Activated B cell treated with CpG ODN at 0.5 μM for 24 hours (primary cell): ENCODE measurements around the gene CYBC1. TPM values are rescaled to one million over a fixed set of nuclear protein-coding genes. Genes with fewer than 3 reads are reported as not detected.
A peak's percentile ranks its signal among the peaks of the same experiment; 100 is the strongest.

Experiments
- ATAC-seq: fragments of 200-7000 bp; cut with Tn5 transposase; one replicate; pipeline ENCODE4 v1.10.0; 2021; ENCODE audit warnings: low read depth, mild to moderate bottlenecking, moderate library complexity
- CTCF ChIA-PET: fragments of 350-600 bp; sonication (Branson Sonifier 250); formaldehyde crosslinking; loops from one replicate; lab custom pipeline; 2021; ENCODE audit warnings: antibody characterized with exemption; lab: Charles Lee
- POLR2A ChIA-PET: fragments of 350-600 bp; sonication (Branson Sonifier 250); formaldehyde crosslinking; loops from one replicate; lab custom pipeline; 2021; ENCODE audit warnings: antibody characterized with exemption; lab: Charles Lee
- DNase-seq: peaks from one replicate; pipeline ENCODE4 v3.0.0; 2022
- H3K27ac Mint-ChIP-seq: one replicate; pipeline ENCODE4 v1.8.0; 2020; ENCODE audit warnings: mixed read lengths
- H3K27me3 Mint-ChIP-seq: one replicate; pipeline ENCODE4 v1.8.0; 2021; ENCODE audit warnings: mixed read lengths
- H3K36me3 Mint-ChIP-seq: one replicate; pipeline ENCODE4 v1.8.0; 2021; ENCODE audit warnings: low read depth, mixed read lengths
- H3K4me1 Mint-ChIP-seq: one replicate; pipeline ENCODE4 v1.8.0; 2021; ENCODE audit warnings: mixed read lengths
- H3K4me3 Mint-ChIP-seq: one replicate; pipeline ENCODE4 v1.8.0; 2020; ENCODE audit warnings: mild to moderate bottlenecking, mixed read lengths
- H3K9me3 Mint-ChIP-seq: one replicate; pipeline ENCODE4 v1.8.0; 2020; ENCODE audit warnings: mixed read lengths
- intact Hi-C: fragments of 100-400 bp; cut with micrococcal nuclease; formaldehyde crosslinking; loops from one replicate; pipeline ENCODE4 v1.15.1; 2024
- total RNA-seq: library from RNA; stranded (reverse); gene quantifications from 2 replicates; pipeline ENCODE4 v1.2.3, GENCODE V29; 2022
- TF ChIP-seq, protein P1 (sequence below): fragments of 200-600 bp; IDR thresholded peaks from one replicate; pipeline ENCODE4 v1.8.0; 2022; ENCODE audit warnings: antibody characterized with exemption, mild to moderate bottlenecking

Gene CYBC1
- total RNA-seq, result 405 and 501 TPM in 2 replicates

DNA sequence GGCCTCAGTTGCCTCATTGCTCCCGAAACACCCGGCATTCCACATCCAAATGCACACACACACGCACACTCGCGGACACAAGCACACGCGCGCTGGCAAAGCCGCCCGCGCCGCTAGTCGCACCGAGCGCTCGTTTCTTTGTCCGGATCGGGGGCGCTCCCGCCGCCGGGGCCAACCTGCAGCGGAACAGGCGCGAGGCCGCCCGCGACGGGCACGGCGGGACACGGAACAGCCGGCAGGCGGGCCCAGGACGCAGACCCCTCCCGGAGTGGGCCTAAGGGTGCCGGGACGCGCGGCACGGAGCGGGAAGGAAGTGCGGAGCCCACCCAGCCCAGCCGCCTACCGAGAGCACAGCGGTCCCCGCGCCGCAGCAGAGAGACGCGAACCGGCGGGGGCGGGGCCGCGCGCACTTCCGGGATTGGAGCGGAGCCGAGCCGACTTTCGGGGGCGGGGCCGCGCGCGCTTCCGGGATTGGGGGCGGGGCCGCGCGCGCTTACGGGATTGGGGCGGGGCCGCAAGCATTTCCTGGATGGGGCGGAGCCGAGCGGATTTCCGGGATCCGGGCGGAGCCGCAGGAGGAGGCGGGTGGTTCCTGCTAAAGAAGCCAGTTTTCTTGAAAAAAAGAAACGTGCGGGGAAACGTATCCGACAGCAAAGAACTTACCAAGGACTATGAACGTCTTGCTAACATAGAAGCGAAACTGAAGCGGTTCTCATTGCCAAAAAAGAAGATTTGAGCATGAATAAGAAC is at the start of gene CYBC1:
Gene CYBC1, minus strand, starts transcription at position 396 of the 750 bp plus-strand sequence. CDS start 1,498 bp downstream, outside the sequence.
- ChIA-PET CTCF (no interaction called here), POLR2A (interaction anchor here (0.8 to 7.5 kb wide), 7 partner anchors 13 to 524 kb away, joined by 3 to 130 read pairs (median 33); partner anchors contain the start of genes FOXK2, HEXD and OGFOD3)
- ATAC-seq (peak; percentile 42), DNase-seq (peak; percentile 96)
- peaks cover 42% of the 10 kb centered on the region for H3K4me1 Mint-ChIP-seq
- intact Hi-C loops, result no loop called here
- peaks cover 30% of the 10 kb centered on the region for H3K36me3 Mint-ChIP-seq
- TF ChIP-seq, protein P1, sequence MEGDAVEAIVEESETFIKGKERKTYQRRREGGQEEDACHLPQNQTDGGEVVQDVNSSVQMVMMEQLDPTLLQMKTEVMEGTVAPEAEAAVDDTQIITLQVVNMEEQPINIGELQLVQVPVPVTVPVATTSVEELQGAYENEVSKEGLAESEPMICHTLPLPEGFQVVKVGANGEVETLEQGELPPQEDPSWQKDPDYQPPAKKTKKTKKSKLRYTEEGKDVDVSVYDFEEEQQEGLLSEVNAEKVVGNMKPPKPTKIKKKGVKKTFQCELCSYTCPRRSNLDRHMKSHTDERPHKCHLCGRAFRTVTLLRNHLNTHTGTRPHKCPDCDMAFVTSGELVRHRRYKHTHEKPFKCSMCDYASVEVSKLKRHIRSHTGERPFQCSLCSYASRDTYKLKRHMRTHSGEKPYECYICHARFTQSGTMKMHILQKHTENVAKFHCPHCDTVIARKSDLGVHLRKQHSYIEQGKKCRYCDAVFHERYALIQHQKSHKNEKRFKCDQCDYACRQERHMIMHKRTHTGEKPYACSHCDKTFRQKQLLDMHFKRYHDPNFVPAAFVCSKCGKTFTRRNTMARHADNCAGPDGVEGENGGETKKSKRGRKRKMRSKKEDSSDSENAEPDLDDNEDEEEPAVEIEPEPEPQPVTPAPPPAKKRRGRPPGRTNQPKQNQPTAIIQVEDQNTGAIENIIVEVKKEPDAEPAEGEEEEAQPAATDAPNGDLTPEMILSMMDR, result no peak
- H3K27ac Mint-ChIP-seq, result peak within 1 kb of the TSS; percentile 97
- no peaks in the 10 kb centered on the region for H3K27me3 Mint-ChIP-seq
- H3K4me3 Mint-ChIP-seq, result peak within 1 kb of the TSS; percentile 94
- no peaks in the 10 kb centered on the region for H3K9me3 Mint-ChIP-seq

DNA sequence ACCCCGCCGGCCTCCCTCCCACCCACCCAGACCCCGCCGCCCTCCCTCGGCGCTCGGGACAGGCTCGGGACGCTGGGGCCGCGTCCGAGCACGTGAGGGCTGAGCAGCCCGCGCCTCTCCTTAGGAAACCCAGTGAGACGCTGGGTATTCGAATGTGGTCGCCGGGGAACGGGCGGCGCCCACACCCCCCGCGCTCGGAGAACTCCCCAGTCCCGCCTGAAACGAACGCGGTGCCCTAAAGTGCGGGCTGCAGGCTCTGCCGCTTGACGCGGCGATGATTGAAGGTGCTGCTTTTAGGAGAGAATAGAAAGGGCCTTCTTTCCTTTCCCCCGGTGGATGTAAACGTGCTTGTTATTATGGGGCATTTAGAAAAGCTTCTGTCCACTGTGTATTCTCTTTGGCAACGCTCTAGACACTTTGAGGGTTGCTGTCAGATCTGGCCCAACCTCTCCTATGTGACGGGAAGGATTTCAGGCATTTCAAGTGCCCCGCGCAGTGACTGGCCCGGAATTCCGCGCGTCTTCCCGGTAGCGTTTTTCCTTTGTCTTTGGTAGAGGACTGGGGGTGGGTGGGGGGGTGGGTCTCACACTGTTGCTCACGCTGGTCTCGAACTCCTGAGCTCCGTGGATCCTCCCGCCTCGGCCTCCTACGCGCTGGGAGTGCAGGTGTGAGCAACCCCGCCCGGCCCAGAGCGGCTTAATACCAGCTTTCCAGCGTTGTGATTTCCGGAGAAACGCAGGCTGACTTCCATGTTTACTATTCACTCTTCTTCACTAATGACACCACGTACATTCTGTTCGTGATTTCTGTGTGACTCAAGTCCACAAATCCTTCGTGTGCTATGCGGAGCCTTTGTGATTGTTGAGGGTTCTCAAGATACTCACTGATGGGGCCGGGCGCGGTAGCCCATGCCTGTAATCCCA is 47.2 kb upstream of the CYBC1 start:
- DNase-seq, result peak; percentile 56
- Mint-ChIP-seq H3K4me1 (peaks cover 23% of the 10 kb centered on the region), H3K27me3 (no peaks in the 10 kb centered on the region), H3K36me3 (peaks cover 4% of the 10 kb centered on the region), H3K27ac (peak overlapping the region; percentile 85), H3K4me3 (peak overlapping the region; percentile 88), H3K9me3 (no peaks in the 10 kb centered on the region)
- ChIA-PET POLR2A (interaction anchor here (0.6 to 5.5 kb wide), 8 partner anchors 10 to 460 kb away, joined by 3 to 43 read pairs (median 4); partner anchors contain the start of genes DCXR, FOXK2 and NARF), CTCF (no interaction called here)
- TF ChIP-seq, protein P1, result no peak
- ATAC-seq, result peak; percentile 33
- intact Hi-C loops, result loop anchor here (5.0 to 10.0 kb wide), 2 partner anchors 203 to 475 kb away; partner anchors contain the start of genes CENPX and LRRC45

DNA sequence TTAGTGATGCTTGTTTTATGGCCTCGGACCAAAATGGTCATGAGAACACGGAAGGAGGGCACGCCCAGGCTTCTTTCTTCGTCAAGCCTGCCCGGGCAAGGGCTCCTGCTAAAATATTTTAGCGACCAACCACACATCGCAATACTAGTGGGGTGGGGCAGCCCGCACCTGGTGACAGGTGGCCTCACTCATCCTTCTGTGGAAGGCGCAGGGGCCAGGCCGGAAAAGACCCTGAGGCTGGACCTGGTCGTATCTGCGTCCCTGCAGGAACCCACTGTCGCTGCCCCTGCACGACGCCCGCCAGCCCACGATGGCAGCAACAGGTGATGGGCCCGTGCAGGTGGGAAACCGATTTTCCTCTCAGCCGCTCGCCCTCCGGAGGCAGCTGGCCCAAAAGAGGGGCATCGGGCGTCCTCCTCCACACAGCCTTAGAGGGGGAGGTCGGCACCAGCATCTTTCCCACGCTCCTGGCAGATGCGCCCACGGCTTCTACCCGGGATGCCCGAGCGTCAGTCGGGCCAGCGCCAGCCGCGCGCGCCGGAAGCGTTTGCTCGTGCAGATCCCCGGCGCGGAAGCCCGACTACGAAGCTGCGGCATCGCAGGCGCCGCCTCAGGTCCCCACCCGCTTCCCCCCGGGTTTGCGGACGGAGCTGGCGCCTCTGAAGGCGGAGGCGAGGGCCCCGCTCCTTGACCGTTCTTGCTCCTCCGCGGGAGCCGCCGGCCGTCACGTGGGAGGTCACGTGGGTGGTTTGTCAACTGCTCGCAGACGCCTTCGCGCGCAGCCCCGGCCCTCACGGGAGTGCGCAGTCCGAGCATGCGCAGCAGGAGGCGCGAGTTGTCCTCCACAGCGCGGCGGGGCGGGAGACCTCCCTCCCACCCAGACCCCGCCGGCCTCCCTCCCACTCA is 46.2 kb upstream of the CYBC1 start:
- Mint-ChIP-seq H3K36me3 (peaks cover 4% of the 10 kb centered on the region), H3K9me3 (no peaks in the 10 kb centered on the region), H3K4me1 (peaks cover 23% of the 10 kb centered on the region), H3K27me3 (no peaks in the 10 kb centered on the region), H3K27ac (peak overlapping the region; percentile 20), H3K4me3 (peak overlapping the region; percentile 88)
- CTCF ChIA-PET, result interaction anchor here (1.1 kb wide), 1 partner anchor 54 kb away, joined by 3 read pairs; no protein-coding TSS in a partner anchor
- intact Hi-C loops, result loop anchor here (5.0 to 10.0 kb wide), 2 partner anchors 202 to 474 kb away; partner anchors contain the start of genes CENPX and LRRC45
- TF ChIP-seq, protein P1, result no peak
- POLR2A ChIA-PET, result interaction anchor here (0.6 to 5.5 kb wide), 6 partner anchors 11 to 92 kb away, joined by 4 to 43 read pairs (median 6); partner anchors contain the start of genes FOXK2 and NARF
- DNase-seq (peak; percentile 93), ATAC-seq (peak; percentile 68)

DNA sequence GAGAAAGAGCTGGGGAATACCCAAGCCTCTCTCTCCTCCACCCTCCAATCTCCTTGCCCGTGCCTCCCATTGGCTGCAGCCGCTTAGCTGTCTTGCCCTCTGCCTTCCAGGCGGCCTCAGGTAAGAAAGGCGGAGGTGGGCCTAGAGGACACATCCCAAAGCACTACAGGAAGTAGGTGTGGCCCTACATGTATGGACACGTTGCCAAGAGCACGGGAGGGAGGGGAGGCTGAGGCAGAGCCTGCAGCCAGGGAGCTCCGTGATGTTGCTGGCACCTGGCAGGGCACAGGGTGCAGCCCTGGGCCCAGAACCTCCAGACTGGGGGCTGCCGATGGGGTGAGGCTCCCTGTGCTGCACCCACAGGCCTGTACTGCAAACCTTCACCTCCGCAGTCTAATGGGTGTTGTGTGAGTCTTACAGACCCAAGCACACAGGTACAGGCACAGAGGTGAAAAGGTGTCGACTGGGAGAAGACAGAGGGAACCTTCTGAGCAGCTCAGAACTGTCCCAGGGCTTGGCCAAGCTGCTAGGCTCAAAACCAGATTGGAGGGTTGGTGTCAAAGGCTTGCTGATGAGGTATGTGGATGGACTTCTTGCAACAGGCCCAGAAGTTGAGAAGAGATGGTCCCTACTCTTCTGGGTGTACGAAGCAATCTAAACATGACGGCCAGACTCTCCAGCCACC is 45.4 kb upstream of the CYBC1 start:
- ChIA-PET POLR2A (interaction anchor here (0.6 to 5.5 kb wide), 7 partner anchors 10 to 198 kb away, joined by 3 to 43 read pairs (median 6); partner anchors contain the start of genes FOXK2 and NARF), CTCF (interaction anchor here (1.1 kb wide), 1 partner anchor 55 kb away, joined by 3 read pairs; no protein-coding TSS in a partner anchor)
- Mint-ChIP-seq H3K4me3 (peak overlapping the region; percentile 88), H3K36me3 (peaks cover 4% of the 10 kb centered on the region), H3K27me3 (no peaks in the 10 kb centered on the region), H3K9me3 (no peaks in the 10 kb centered on the region), H3K4me1 (peaks cover 23% of the 10 kb centered on the region), H3K27ac (peak overlapping the region; percentile 35)
- TF ChIP-seq, protein P1, result no peak
- DNase-seq (no peak), ATAC-seq (no peak)
- intact Hi-C loops, result loop anchor here (5.0 to 10.0 kb wide), 2 partner anchors 201 to 474 kb away; partner anchors contain the start of genes CENPX and LRRC45
